GM19035 (cell line): Measurements from ENCODE around the gene LSM2.
"Not testable (repeated sequence)": the region's sequence is repeated elsewhere in the genome, so short reads cannot be mapped to it uniquely, and the experiment has no call there.

Source experiments
- ATAC-seq: cut with Tn5 transposase; IDR thresholded peaks from one replicate; pipeline ENCODE4 v1.9.1; 2021; ENCODE audit not compliant: unreplicated experiment

Gene LSM2

GRCh38 chr6:31827286-31828079, 20.7 kb upstream of the LSM2 start, which contains the start of gene HSPA1B:
HSPA1B (plus strand) TSS chr6:31827738; CDS start chr6:31827951, 213 bp downstream.
- ATAC-seq: peak; percentile 67

GRCh38 chr6:31826793-31827285, 20.1 kb upstream of the LSM2 start:
- ATAC-seq: no peak

GRCh38 chr6:31825553-31825952, 18.8 kb upstream of the LSM2 start:
- ATAC-seq: no peak

GRCh38 chr6:31823592-31824196, 16.9 kb upstream of the LSM2 start:
- not testable (repeated sequence) for ATAC-seq

- peak; percentile 48 for ATAC-seq
Observed at GRCh38 chr6:31822036-31822821, 15.5 kb upstream of the LSM2 start.

- ATAC-seq: peak; percentile 46
Observed at GRCh38 chr6:31821301-31822035, 14.7 kb upstream of the LSM2 start.

- not testable (repeated sequence) for ATAC-seq
Observed at GRCh38 chr6:31820399-31820798, 13.6 kb upstream of the LSM2 start.

- no peak for ATAC-seq
Observed at GRCh38 chr6:31819871-31820299, 13.1 kb upstream of the LSM2 start.

- ATAC-seq: not testable (repeated sequence)
Observed at GRCh38 chr6:31817929-31818511, 11.3 kb upstream of the LSM2 start.

- not testable (repeated sequence) for ATAC-seq
Observed at GRCh38 chr6:31817133-31817928, 10.6 kb upstream of the LSM2 start.

- ATAC-seq: no peak
Observed at GRCh38 chr6:31815025-31815838, 8.5 kb upstream of the LSM2 start, which contains the start of the genes HSPA1A and HSPA1L. HSPA1A (plus strand) TSS chr6:31815543; CDS start chr6:31815757, 214 bp downstream. HSPA1L (minus strand) TSS chr6:31815283; CDS start chr6:31811972, 3,311 bp downstream.

GRCh38 chr6:31814677-31815024, 7.9 kb upstream of the LSM2 start:
- no peak for ATAC-seq

GRCh38 chr6:31813465-31813849, 6.7 kb upstream of the LSM2 start:
- ATAC-seq: no peak

GRCh38 chr6:31811645-31812044, 4.9 kb upstream of the LSM2 start:
- ATAC-seq: no peak

- not testable (repeated sequence) for ATAC-seq
Observed at GRCh38 chr6:31808599-31808998, 1.8 kb upstream of the LSM2 start.

GRCh38 chr6:31805939-31806469, 762 bp downstream of the LSM2 start:
- ATAC-seq: peak; percentile 11

- ATAC-seq: not testable (repeated sequence)
Observed at GRCh38 chr6:31801031-31801927, 5.5 kb downstream of the LSM2 start.
